Measurements from ENCODE around the gene SSC4D.
"Not testable (repeated sequence)": the region's sequence is repeated elsewhere in the genome, so short reads cannot be mapped to it uniquely, and the experiment has no call there.

- TF ChIP-seq CTCF, POLR2A (IDR thresholded peaks at IDR 0.05): not testable (repeated sequence)
These were observed 6.4 kb downstream of the SSC4D start for GRCh38 chr7:76403097-76403496.
